SU-DHL-6 (cell line): ENCODE measurements around the gene CRYBB2.

ENCODE experiments used
- H2AFZ ChIP-seq: fragments of 200-600 bp; sonication (generic); 2 replicates; pipeline ENCODE4 v1.6.1; 2014; ENCODE audit warnings: low read depth, mild to moderate bottlenecking, moderate library complexity, mixed read lengths, antibody characterized with exemption, low read length; ENCODE audit not compliant: severe bottlenecking
- H3F3A ChIP-seq: fragments of 200-600 bp; shearing (Covaris generic); 2 replicates; pipeline ENCODE4 v1.6.0; 2016; ENCODE audit warnings: antibody characterized with exemption, mild to moderate bottlenecking; ENCODE audit not compliant: insufficient read depth
- H3K27ac ChIP-seq: fragments of 200-600 bp; sonication (generic); 2 replicates; pipeline ENCODE4 v1.5.1; 2016; ENCODE audit warnings: low read depth, mild to moderate bottlenecking, low read length, moderate library complexity, mixed read lengths
- H3K27me3 ChIP-seq: fragments of 200-600 bp; sonication (generic), shearing (Covaris generic); 2 replicates; pipeline ENCODE4 v1.6.0; 2014; ENCODE audit warnings: mild to moderate bottlenecking, low read length
- H3K36me3 ChIP-seq: fragments of 200-600 bp; sonication (generic); 2 replicates; pipeline ENCODE4 v1.6.1; 2014; ENCODE audit warnings: mild to moderate bottlenecking, low read length, mixed read lengths
- H3K4me2 ChIP-seq: fragments of 300-600, 200-600 bp; shearing (Covaris generic), sonication (generic); 2 replicates; pipeline ENCODE4 v1.6.0; 2014; ENCODE audit warnings: low read length, low read depth, mild to moderate bottlenecking; ENCODE audit not compliant: poor library complexity, severe bottlenecking
- H3K4me3 ChIP-seq: fragments of 200-600 bp; sonication (generic); 2 replicates; pipeline ENCODE4 v1.5.1; 2014; ENCODE audit warnings: antibody characterized with exemption, low read length, mild to moderate bottlenecking, mixed read lengths; ENCODE audit not compliant: insufficient read depth, poor library complexity, severe bottlenecking
- H3K79me2 ChIP-seq: fragments of 200-600 bp; sonication (generic); 2 replicates; pipeline ENCODE4 v1.6.1; 2014; ENCODE audit warnings: mild to moderate bottlenecking, low read length, moderate library complexity; ENCODE audit not compliant: insufficient read depth
- H3K9ac ChIP-seq: fragments of 200-600 bp; sonication (generic); 2 replicates; pipeline ENCODE4 v1.7.0; 2014; ENCODE audit warnings: mild to moderate bottlenecking, low read length
- H3K9me2 ChIP-seq: fragments of 200-600 bp; sonication (generic); replicated peaks from 2 replicates; pipeline ENCODE4 v1.6.1; 2014; ENCODE audit warnings: low read length; ENCODE audit not compliant: insufficient read depth
- H3K9me3 ChIP-seq: fragments of 200-600 bp; sonication (generic); 2 replicates; pipeline ENCODE4 v1.6.1; 2014; ENCODE audit warnings: low read length, mixed read lengths; ENCODE audit not compliant: insufficient read depth
- H4K20me1 ChIP-seq: fragments of 200-600 bp; sonication (generic); 2 replicates; pipeline ENCODE4 v1.6.1; 2014; ENCODE audit warnings: low read depth, mild to moderate bottlenecking, antibody characterized with exemption, low read length, moderate library complexity, mixed read lengths
- CTCF ChIP-seq: fragments of 200-600 bp; sonication (generic); IDR thresholded peaks from one replicate; pipeline ENCODE4 v1.5.1; 2017; ENCODE audit warnings: antibody characterized with exemption, mild to moderate bottlenecking, low read length, moderate library complexity; ENCODE audit not compliant: insufficient read depth, poor library complexity, severe bottlenecking
- EZH2phosphoT487 ChIP-seq: fragments of 200-600 bp; sonication (generic), shearing (Covaris generic); conservative IDR thresholded peaks from 2 replicates; pipeline ENCODE4 v1.6.1; 2018; ENCODE audit warnings: mild to moderate bottlenecking, antibody characterized with exemption, low read length, moderate library complexity, mixed read lengths

CRYBB2 gene

GRCh38 chr22:25196326-25196725 lies 23.1 kb upstream of the CRYBB2 start:
- Histone ChIP-seq H2AFZ (no peak overlapping the region), H4K20me1 (no peaks in the 10 kb centered on the region), H3K79me2 (no peaks in the 10 kb centered on the region), H3K9me2 (no peaks in the 10 kb centered on the region), H3K27me3 (no peaks in the 10 kb centered on the region), H3K9ac (no peak overlapping the region), H3K4me3 (no peak overlapping the region), H3K9me3 (no peaks in the 10 kb centered on the region), H3K36me3 (no peaks in the 10 kb centered on the region), H3K27ac (no peak overlapping the region), H3F3A (no peaks in the 10 kb centered on the region), H3K4me2 (no peak overlapping the region)
- TF ChIP-seq EZH2phosphoT487, result no peak
- no peak for TF ChIP-seq CTCF

- no peak overlapping the region for H3K27ac ChIP-seq
- no peaks in the 10 kb centered on the region for H3K9me3 ChIP-seq
- no peaks in the 10 kb centered on the region for H3K27me3 ChIP-seq
- no peak overlapping the region for H2AFZ ChIP-seq
- H3F3A ChIP-seq, result no peaks in the 10 kb centered on the region
- no peaks in the 10 kb centered on the region for H3K79me2 ChIP-seq
- no peak overlapping the region for H3K9ac ChIP-seq
- H3K4me2 ChIP-seq, result no peak overlapping the region
- H3K4me3 ChIP-seq, result no peak overlapping the region
- H3K36me3 ChIP-seq, result no peaks in the 10 kb centered on the region
- H3K9me2 ChIP-seq, result no peaks in the 10 kb centered on the region
- TF ChIP-seq CTCF, result no peak
- no peak for TF ChIP-seq EZH2phosphoT487
- H4K20me1 ChIP-seq, result no peaks in the 10 kb centered on the region
Observed at GRCh38 chr22:25197340-25197739, 22.1 kb upstream of the CRYBB2 start.

- Histone ChIP-seq H3K79me2 (no peaks in the 10 kb centered on the region), H3K9me2 (no peaks in the 10 kb centered on the region), H3K4me3 (no peak within 1 kb of the TSS), H3K27me3 (no peaks in the 10 kb centered on the region), H3F3A (no peaks in the 10 kb centered on the region), H3K36me3 (no peaks in the 10 kb centered on the region), H3K27ac (no peak within 1 kb of the TSS), H3K4me2 (no peak within 1 kb of the TSS), H3K9ac (no peak within 1 kb of the TSS), H4K20me1 (no peaks in the 10 kb centered on the region), H2AFZ (no peak within 1 kb of the TSS), H3K9me3 (no peaks in the 10 kb centered on the region)
- TF ChIP-seq CTCF, result no peak
Observed at GRCh38 chr22:25199731-25200520, 19.5 kb upstream of the CRYBB2 start, which contains the start of gene CRYBB3. TSS of gene CRYBB3 (plus strand) at chr22:25199858. CDS start at chr22:25201397, 1,539 bp downstream.
